ENCODE data around the gene ADAMTS14.

The ADAMTS14 gene

GRCh38 chr10:70729763-70730357 is 57.6 kb downstream of the ADAMTS14 start:
- no peak for DNase-seq (ENCODE audit: low read depth in 1 of 2, low spot score in 1 of 2)

- no peak for DNase-seq (ENCODE audit: low read depth in 1 of 2, low spot score in 1 of 2)
Measured at GRCh38 chr10:70730955-70731354, 58.6 kb downstream of the ADAMTS14 start.

- no peak for DNase-seq (ENCODE audit: low read depth in 1 of 2, low spot score in 1 of 2)
Measured at GRCh38 chr10:70732569-70732968, 60.3 kb downstream of the ADAMTS14 start.

GRCh38 chr10:70733051-70733450 is 60.7 kb downstream of the ADAMTS14 start:
- no peak for DNase-seq (ENCODE audit: low read depth in 1 of 2, low spot score in 1 of 2)

GRCh38 chr10:70735161-70735560 is 62.9 kb downstream of the ADAMTS14 start:
- DNase-seq (ENCODE audit: low read depth in 1 of 2, low spot score in 1 of 2) = no peak

GRCh38 chr10:70736525-70736924 is 64.2 kb downstream of the ADAMTS14 start:
- no peak for DNase-seq (ENCODE audit: low read depth in 1 of 2, low spot score in 1 of 2)

- DNase-seq (ENCODE audit: low read depth in 1 of 2, low spot score in 1 of 2) = no peak
Measured at GRCh38 chr10:70737250-70737649, 64.9 kb downstream of the ADAMTS14 start.

GRCh38 chr10:70738006-70738760 is 65.9 kb downstream of the ADAMTS14 start:
- no peak for DNase-seq (ENCODE audit: low read depth in 1 of 2, low spot score in 1 of 2)

- no peak for DNase-seq (ENCODE audit: low read depth in 1 of 2, low spot score in 1 of 2)
Measured at GRCh38 chr10:70738761-70739121, 66.4 kb downstream of the ADAMTS14 start.

GRCh38 chr10:70740406-70741288 is 68.3 kb downstream of the ADAMTS14 start:
- no peak for DNase-seq (ENCODE audit: low read depth in 1 of 2, low spot score in 1 of 2)

GRCh38 chr10:70742537-70743429 is 70.5 kb downstream of the ADAMTS14 start:
- DNase-seq (ENCODE audit: low read depth in 1 of 2, low spot score in 1 of 2) = no peak

- no peak for DNase-seq (ENCODE audit: low read depth in 1 of 2, low spot score in 1 of 2)
Measured at GRCh38 chr10:70743430-70743788, 71.1 kb downstream of the ADAMTS14 start.

GRCh38 chr10:70743879-70744278 is 71.6 kb downstream of the ADAMTS14 start:
- no peak for DNase-seq (ENCODE audit: low read depth in 1 of 2, low spot score in 1 of 2)

- no peak for DNase-seq (ENCODE audit: low read depth in 1 of 2, low spot score in 1 of 2)
Measured at GRCh38 chr10:70744617-70745143, 72.4 kb downstream of the ADAMTS14 start.

- no peak for DNase-seq (ENCODE audit: low read depth in 1 of 2, low spot score in 1 of 2)
Measured at GRCh38 chr10:70745555-70745954, 73.2 kb downstream of the ADAMTS14 start.

- DNase-seq (ENCODE audit: low read depth in 1 of 2, low spot score in 1 of 2) = no peak
Measured at GRCh38 chr10:70747192-70747965, 75.1 kb downstream of the ADAMTS14 start.

- no peak for DNase-seq (ENCODE audit: low read depth in 1 of 2, low spot score in 1 of 2)
Measured at GRCh38 chr10:70748305-70748704, 76.0 kb downstream of the ADAMTS14 start.

- no peak for DNase-seq (ENCODE audit: low read depth in 1 of 2, low spot score in 1 of 2)
Measured at GRCh38 chr10:70748801-70749573, 76.7 kb downstream of the ADAMTS14 start.

- DNase-seq (ENCODE audit: low read depth in 1 of 2, low spot score in 1 of 2) = no peak
Measured at GRCh38 chr10:70749756-70750155, 77.5 kb downstream of the ADAMTS14 start.
